ENCODE results near the gene ST3GAL5.

- TF ChIP-seq POLR2AphosphoS5 (IDR thresholded peaks at IDR 0.05; ENCODE audit: low read depth, low read length) (no peak), POLR2A (IDR thresholded peaks at IDR 0.05; ENCODE audit: low read depth, low read length) (no peak), TAF1 (IDR thresholded peaks at IDR 0.05; ENCODE audit: low read depth, low read length) (no peak), PAX5 (IDR thresholded peaks at IDR 0.05; ENCODE audit: insufficient read depth, low read length, severe bottlenecking) (no peak), SPI1 (IDR thresholded peaks at IDR 0.05; ENCODE audit: low read depth, low read length) (no peak), POU2F2 (IDR thresholded peaks at IDR 0.05; ENCODE audit: low read depth, low read length) (no peak)
Measured at GRCh38 chr2:85924522-85924921, 35.7 kb upstream of the ST3GAL5 start.
